Caki2 (cell line): ENCODE results near the gene SLC4A2. TPM values are rescaled to one million over a fixed set of nuclear protein-coding genes. Genes with fewer than 3 reads are reported as not detected.
A peak's percentile ranks its signal among the peaks of the same experiment; 100 is the strongest.

Experiments used
- DNase-seq: peaks from one replicate; pipeline ENCODE4 v3.0.0-alpha.2; 2015; ENCODE audit warnings: low read depth
- in situ Hi-C: cut with HindIII; loops from 2 replicates; pipeline ENCODE4 v1.10.0; 2016; ENCODE audit warnings: low sequenced_read_pairs, low pct_unique_long_range_greater_than_20kb, mixed read lengths
- total RNA-seq: library from RNA; depleted of rRNA; stranded (reverse); fragments of >200 nt; shearing (Covaris generic); gene quantifications from 2 replicates; pipeline ENCODE4 v1.2.3, GENCODE V29; 2014; ENCODE audit warnings: low replicate concordance

The SLC4A2 gene
- total RNA-seq, 1 experiment from 2014 or later, result 237 TPM

GRCh38 chr7:151085691-151086620, 26.6 kb downstream of the SLC4A2 start, which contains the start of gene AGAP3:
AGAP3 (plus strand) TSS chr7:151086475; CDS start chr7:151086742, 267 bp downstream.
- in situ Hi-C loops, result no loop called here
- peak; percentile 87 for DNase-seq

- DNase-seq, result no peak
- in situ Hi-C loops, result no loop called here
Measured at GRCh38 chr7:151086802-151087244, 27.4 kb downstream of the SLC4A2 start.

- peak; percentile 48 for DNase-seq
- in situ Hi-C loops, result no loop called here
Measured at GRCh38 chr7:151087245-151088018, 28.0 kb downstream of the SLC4A2 start.

- DNase-seq, result no peak
- in situ Hi-C loops, result no loop called here
Measured at GRCh38 chr7:151088019-151088855, 28.8 kb downstream of the SLC4A2 start.

GRCh38 chr7:151088856-151089699, 29.7 kb downstream of the SLC4A2 start:
- DNase-seq, result no peak
- in situ Hi-C loops, result no loop called here

- in situ Hi-C loops, result no loop called here
- DNase-seq, result no peak
Measured at GRCh38 chr7:151089893-151090730, 30.7 kb downstream of the SLC4A2 start.

GRCh38 chr7:151091003-151091402, 31.6 kb downstream of the SLC4A2 start:
- in situ Hi-C loops, result no loop called here
- no peak for DNase-seq

- in situ Hi-C loops, result no loop called here
- DNase-seq, result no peak
Measured at GRCh38 chr7:151091431-151091830, 32.0 kb downstream of the SLC4A2 start.

- DNase-seq, result no peak
- in situ Hi-C loops, result no loop called here
Measured at GRCh38 chr7:151091988-151092387, 32.6 kb downstream of the SLC4A2 start.

GRCh38 chr7:151093748-151094147, 34.4 kb downstream of the SLC4A2 start:
- no peak for DNase-seq
- in situ Hi-C loops, result no loop called here

- no peak for DNase-seq
- in situ Hi-C loops, result no loop called here
Measured at GRCh38 chr7:151094675-151095074, 35.3 kb downstream of the SLC4A2 start.

- in situ Hi-C loops, result no loop called here
- no peak for DNase-seq
Measured at GRCh38 chr7:151095123-151095797, 35.9 kb downstream of the SLC4A2 start.

GRCh38 chr7:151095828-151096475, 36.6 kb downstream of the SLC4A2 start:
- in situ Hi-C loops, result no loop called here
- DNase-seq, result no peak

- in situ Hi-C loops, result no loop called here
- DNase-seq, result no peak
Measured at GRCh38 chr7:151099486-151100211, 40.3 kb downstream of the SLC4A2 start.

- no peak for DNase-seq
- in situ Hi-C loops, result no loop called here
Measured at GRCh38 chr7:151100921-151101320, 41.5 kb downstream of the SLC4A2 start.
